ENCODE data around the gene MYF6.

GRCh38 chr12:80704420-80704819, 3.0 kb upstream of the MYF6 start:
- TF ChIP-seq POLR2AphosphoS5 (IDR thresholded peaks at IDR 0.05; ENCODE audit: low read depth) = no peak
- TF ChIP-seq CTCF (IDR thresholded peaks at IDR 0.05; ENCODE audit: insufficient read depth, low read length) = no peak

All from HL-60 (cell line).